NB4 (cell line): Measurements from ENCODE around the gene KCNK2.

Experiments
- DNase-seq: peaks from one replicate; pipeline ENCODE4 v3.0.0; 2010; ENCODE audit warnings: low read depth
- H3K4me3 ChIP-seq: one replicate; pipeline ENCODE4 v1.5.1; 2011; ENCODE audit warnings: mild to moderate bottlenecking, low read depth, low read length, moderate library complexity
- MYC ChIP-seq: IDR thresholded peaks from 2 replicates; pipeline ENCODE4 v1.6.1; 2011; ENCODE audit warnings: low read depth, low read length
- POLR2A ChIP-seq: IDR thresholded peaks from 2 replicates; pipeline ENCODE4 v1.6.1; 2011; ENCODE audit warnings: mild to moderate bottlenecking; ENCODE audit not compliant: insufficient read length; ENCODE audit errors: extremely low read depth
- TF ChIP-seq, protein P1 (sequence below): IDR thresholded peaks from one replicate; pipeline ENCODE4 v1.5.1; 2012; ENCODE audit warnings: low read depth, low read length
- TF ChIP-seq, protein P2 (sequence below): IDR thresholded peaks from 2 replicates; pipeline ENCODE4 v1.6.1; 2011; ENCODE audit warnings: low read depth, low read length

Gene KCNK2

GRCh38 chr1:215115760-215116159 is 33.2 kb downstream of the KCNK2 start:
- no peak for TF ChIP-seq MYC
- TF ChIP-seq POLR2A = no peak
- TF ChIP-seq, protein P1, sequence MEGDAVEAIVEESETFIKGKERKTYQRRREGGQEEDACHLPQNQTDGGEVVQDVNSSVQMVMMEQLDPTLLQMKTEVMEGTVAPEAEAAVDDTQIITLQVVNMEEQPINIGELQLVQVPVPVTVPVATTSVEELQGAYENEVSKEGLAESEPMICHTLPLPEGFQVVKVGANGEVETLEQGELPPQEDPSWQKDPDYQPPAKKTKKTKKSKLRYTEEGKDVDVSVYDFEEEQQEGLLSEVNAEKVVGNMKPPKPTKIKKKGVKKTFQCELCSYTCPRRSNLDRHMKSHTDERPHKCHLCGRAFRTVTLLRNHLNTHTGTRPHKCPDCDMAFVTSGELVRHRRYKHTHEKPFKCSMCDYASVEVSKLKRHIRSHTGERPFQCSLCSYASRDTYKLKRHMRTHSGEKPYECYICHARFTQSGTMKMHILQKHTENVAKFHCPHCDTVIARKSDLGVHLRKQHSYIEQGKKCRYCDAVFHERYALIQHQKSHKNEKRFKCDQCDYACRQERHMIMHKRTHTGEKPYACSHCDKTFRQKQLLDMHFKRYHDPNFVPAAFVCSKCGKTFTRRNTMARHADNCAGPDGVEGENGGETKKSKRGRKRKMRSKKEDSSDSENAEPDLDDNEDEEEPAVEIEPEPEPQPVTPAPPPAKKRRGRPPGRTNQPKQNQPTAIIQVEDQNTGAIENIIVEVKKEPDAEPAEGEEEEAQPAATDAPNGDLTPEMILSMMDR = no peak
- TF ChIP-seq, protein P2, sequence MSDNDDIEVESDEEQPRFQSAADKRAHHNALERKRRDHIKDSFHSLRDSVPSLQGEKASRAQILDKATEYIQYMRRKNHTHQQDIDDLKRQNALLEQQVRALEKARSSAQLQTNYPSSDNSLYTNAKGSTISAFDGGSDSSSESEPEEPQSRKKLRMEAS = no peak
- H3K4me3 ChIP-seq = no peak overlapping the region
- DNase-seq = no peak

- TF ChIP-seq POLR2A (no peak), MYC (no peak)
- TF ChIP-seq, protein P2 = no peak
- TF ChIP-seq, protein P1 = no peak
- H3K4me3 ChIP-seq = no peak overlapping the region
- DNase-seq = no peak
Measured at GRCh38 chr1:215118081-215118480, 35.5 kb downstream of the KCNK2 start.

DNA sequence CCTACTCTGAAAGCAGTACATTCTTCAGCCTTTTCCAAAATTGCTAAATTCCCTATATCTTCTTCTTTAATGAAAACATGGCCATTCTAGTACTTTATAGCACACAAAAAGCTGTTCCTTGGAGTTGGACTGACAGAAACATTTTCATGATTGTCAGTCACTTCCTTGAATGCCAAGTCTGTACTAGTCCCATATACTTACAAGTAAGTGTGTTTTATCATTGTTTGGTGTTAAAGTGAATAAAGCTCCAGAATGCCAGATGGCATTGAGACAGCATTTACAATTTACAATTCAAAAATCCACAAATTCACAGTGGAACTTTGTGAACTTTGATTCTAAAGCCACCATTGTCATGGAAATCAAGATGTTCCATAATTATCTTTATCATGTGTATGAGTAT is 36.5 kb downstream of the KCNK2 start:
- no peak for DNase-seq
- TF ChIP-seq MYC (no peak), POLR2A (no peak)
- TF ChIP-seq, protein P2 = no peak
- TF ChIP-seq, protein P1 = no peak

GRCh38 chr1:215119719-215120365 is 37.3 kb downstream of the KCNK2 start:
- DNase-seq = no peak
- H3K4me3 ChIP-seq = no peak overlapping the region
- TF ChIP-seq, protein P1 = no peak
- no peak for TF ChIP-seq MYC
- TF ChIP-seq POLR2A = no peak
- TF ChIP-seq, protein P2 = no peak

More for the DNA sequence above, 36.5 kb downstream of the KCNK2 start:
- no peak overlapping the region for H3K4me3 ChIP-seq

- no peak overlapping the region for H3K4me3 ChIP-seq
- TF ChIP-seq POLR2A (no peak), MYC (no peak)
- TF ChIP-seq, protein P1 = no peak
- TF ChIP-seq, protein P2 = no peak
- DNase-seq = peak; percentile 19
Measured at GRCh38 chr1:215128504-215128903, 46.0 kb downstream of the KCNK2 start.
